ENCODE measurements around the gene TAC1. TPM values are rescaled to one million over a fixed set of nuclear protein-coding genes. Genes with fewer than 3 reads are reported as not detected.

The TAC1 gene
- total and polyA plus RNA-seq, 2 experiments from 2014 or later, result 7.5 to 8.7 TPM

GRCh38 chr7:97685952-97686351, 45.9 kb upstream of the TAC1 start (continued):
- TF ChIP-seq ETS1 (IDR thresholded peaks at IDR 0.05), result no peak
- TF ChIP-seq EZH2 (IDR thresholded peaks at IDR 0.05; ENCODE audit: low read depth, unreplicated experiment), result no peak
- no peak for TF ChIP-seq POLR2AphosphoS5 (IDR thresholded peaks at IDR 0.05; ENCODE audit: low read depth)
- TF ChIP-seq ZNF331 (CRISPR knock-in tag; IDR thresholded peaks at IDR 0.05; ENCODE audit: low read depth), result no peak
- TF ChIP-seq STAT1 (IDR thresholded peaks at IDR 0.05; ENCODE audit: unreplicated experiment), result no peak
- no peak for TF ChIP-seq CTCF (conservative IDR thresholded peaks at IDR 0.05; ENCODE audit: low read depth in 2 of 2)

GRCh38 chr7:97693586-97693985, 38.3 kb upstream of the TAC1 start:
- no peak overlapping the region for H3K27ac Mint-ChIP-seq
- TF ChIP-seq REST (IDR thresholded peaks at IDR 0.05; ENCODE audit: unreplicated experiment) (no peak), STAT1 (IDR thresholded peaks at IDR 0.05; ENCODE audit: unreplicated experiment) (no peak), JUNB (IDR thresholded peaks at IDR 0.05; ENCODE audit: unreplicated experiment) (no peak), ZNF114 (CRISPR knock-in tag; IDR thresholded peaks at IDR 0.05) (no peak), EZH2 (IDR thresholded peaks at IDR 0.05; ENCODE audit: low read depth, unreplicated experiment) (no peak), CTCF (conservative IDR thresholded peaks at IDR 0.05; ENCODE audit: low read depth in 2 of 2) (no peak), ETS1 (IDR thresholded peaks at IDR 0.05) (no peak), NANOG (IDR thresholded peaks at IDR 0.05; ENCODE audit: borderline replicate concordance) (no peak), ZNF331 (CRISPR knock-in tag; IDR thresholded peaks at IDR 0.05; ENCODE audit: low read depth) (no peak), POLR2AphosphoS5 (IDR thresholded peaks at IDR 0.05; ENCODE audit: low read depth) (no peak), EZH2phosphoT487 (IDR thresholded peaks at IDR 0.05; ENCODE audit: unreplicated experiment) (no peak)

More at GRCh38 chr7:97693586-97693985, 38.3 kb upstream of the TAC1 start:
- no peaks in the 10 kb centered on the region for H3K27me3 ChIP-seq (ENCODE audit: insufficient read depth)
- no peak overlapping the region for H3K4me3 ChIP-seq
- peaks cover 4% of the 10 kb centered on the region for H3K4me1 ChIP-seq (ENCODE audit: insufficient read depth)
- ATAC-seq (no peak), DNase-seq (ENCODE audit: low spot score) (no peak)
- no peak overlapping the region for H3K27ac ChIP-seq (ENCODE audit: low read depth)
- H3K36me3 ChIP-seq (ENCODE audit: insufficient read depth), result no peaks in the 10 kb centered on the region
- H4K20me1 ChIP-seq (replicated peaks; ENCODE audit: insufficient read depth), result no peaks in the 10 kb centered on the region
- no peaks in the 10 kb centered on the region for H3K9me2 ChIP-seq (ENCODE audit: insufficient read depth)
- H3K79me2 ChIP-seq (replicated peaks; ENCODE audit: insufficient read depth), result no peaks in the 10 kb centered on the region
- Mint-ChIP-seq H3K9me3 (no peaks in the 10 kb centered on the region), H3K27me3 (ENCODE audit: insufficient read depth, low read depth, poor library complexity) (no peaks in the 10 kb centered on the region), H3K36me3 (ENCODE audit: low read depth) (no peaks in the 10 kb centered on the region), H3K4me3 (no peak overlapping the region), H3K4me1 (peaks cover 2% of the 10 kb centered on the region)
- no peak overlapping the region for H2AFZ ChIP-seq
- no peaks in the 10 kb centered on the region for H3F3A ChIP-seq (replicated peaks; ENCODE audit: low read depth)
- H3K4me2 ChIP-seq, result no peak overlapping the region

Measured in GM23338 (cell line).